H54 (cell line): Measurements from ENCODE around the gene ZBTB7C.

Experiments used
- DNase-seq: peaks from one replicate; pipeline ENCODE4 v3.0.0; 2011; ENCODE audit warnings: low spot score, mixed read lengths; ENCODE audit not compliant: insufficient read length
- FAIRE-seq: peaks from 3 replicates; lab custom pipeline; 2011; peaks lifted over from hg19 to GRCh38; lab: Jason Lieb, UNC
- POLR2A ChIP-seq: IDR thresholded peaks from 2 replicates; pipeline ENCODE4 v1.6.1; 2011; ENCODE audit warnings: low read depth, mild to moderate bottlenecking, low read length

The ZBTB7C gene

GRCh38 chr18:48060346-48060745 lies 348.8 kb downstream of the ZBTB7C start:
- no peak for TF ChIP-seq POLR2A
- DNase-seq (no peak), FAIRE-seq (no peak)

- TF ChIP-seq POLR2A: no peak
- DNase-seq: no peak
- no peak for FAIRE-seq
These were observed 349.6 kb downstream of the ZBTB7C start for GRCh38 chr18:48059455-48060010.

GRCh38 chr18:48058486-48058885 lies 350.7 kb downstream of the ZBTB7C start:
- DNase-seq (no peak), FAIRE-seq (no peak)
- TF ChIP-seq POLR2A: no peak

GRCh38 chr18:48057018-48057417 lies 352.2 kb downstream of the ZBTB7C start:
- DNase-seq (no peak), FAIRE-seq (no peak)
- TF ChIP-seq POLR2A: no peak

- no peak for FAIRE-seq
- TF ChIP-seq POLR2A: no peak
- DNase-seq: no peak
These were observed 353.8 kb downstream of the ZBTB7C start for GRCh38 chr18:48055351-48055750.

GRCh38 chr18:48053881-48054816 lies 355.0 kb downstream of the ZBTB7C start:
- TF ChIP-seq POLR2A: no peak
- no peak for DNase-seq
- no peak for FAIRE-seq

DNA sequence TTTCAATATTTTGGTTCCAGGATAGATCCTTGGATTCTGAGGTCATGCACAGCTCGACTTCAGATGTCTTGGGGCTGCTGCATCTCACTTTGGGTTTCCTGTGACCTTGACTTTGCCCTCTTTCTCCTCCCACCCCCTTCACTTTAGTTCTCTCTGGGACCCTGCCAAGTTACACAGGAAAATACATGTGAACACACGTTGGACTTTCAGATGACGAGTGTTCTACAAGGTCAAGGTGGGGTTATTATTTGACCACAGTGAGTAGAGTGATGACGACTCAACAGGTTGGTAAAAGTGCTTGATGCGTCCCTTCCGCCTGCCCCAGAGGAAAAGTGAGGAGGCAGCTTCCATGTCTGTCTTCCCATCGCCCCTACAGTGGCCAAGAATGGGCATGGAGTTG lies 356.3 kb downstream of the ZBTB7C start:
- no peak for DNase-seq
- no peak for TF ChIP-seq POLR2A
- FAIRE-seq: no peak

DNA sequence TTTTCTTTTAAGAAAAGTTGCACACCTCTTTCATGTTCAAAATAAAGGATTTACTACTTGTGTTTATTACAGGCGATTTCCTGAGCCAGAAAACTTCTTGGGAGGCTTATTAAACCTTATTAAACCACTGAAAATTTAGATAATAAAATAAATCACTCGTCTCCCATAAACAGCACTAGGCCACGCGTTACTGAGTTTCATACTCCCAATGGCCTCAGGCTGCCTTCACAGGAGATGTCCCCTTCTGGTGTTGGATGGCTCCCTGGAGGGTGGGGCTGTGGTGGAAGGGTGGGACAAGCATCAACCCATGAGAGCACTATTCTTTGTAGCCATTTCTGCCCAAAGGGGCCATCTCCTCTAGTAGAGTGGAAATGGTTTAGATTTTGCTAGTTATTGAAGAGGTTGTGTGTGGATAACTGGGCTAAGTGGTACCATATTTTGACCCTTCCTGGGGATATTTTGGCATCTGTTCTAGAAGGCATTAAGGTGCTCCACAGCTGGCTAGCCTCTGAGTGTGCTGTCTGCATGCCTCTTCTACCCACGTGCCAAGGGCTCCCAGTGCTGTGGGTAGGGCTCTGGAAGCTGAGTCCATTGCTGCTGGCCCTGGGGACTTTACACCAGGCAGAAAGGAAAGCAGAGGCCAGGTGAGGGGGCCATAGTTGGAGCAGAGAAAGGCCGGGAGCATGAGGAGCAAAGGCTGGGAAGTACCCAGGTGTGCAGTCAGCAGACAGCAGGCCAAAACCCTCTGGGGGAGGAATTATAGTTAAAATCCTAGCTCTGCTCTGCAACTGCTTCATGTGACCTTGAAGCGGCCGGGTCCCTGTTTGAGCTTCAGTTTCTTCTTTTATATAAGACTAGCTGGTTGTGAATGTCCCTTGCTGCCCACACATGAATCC lies 357.0 kb downstream of the ZBTB7C start:
- FAIRE-seq (no peak), DNase-seq (no peak)
- no peak for TF ChIP-seq POLR2A

GRCh38 chr18:48050176-48050575 lies 359.0 kb downstream of the ZBTB7C start:
- no peak for DNase-seq
- no peak for FAIRE-seq
- TF ChIP-seq POLR2A: no peak

- FAIRE-seq: no peak
- TF ChIP-seq POLR2A: no peak
These were observed 359.4 kb downstream of the ZBTB7C start for GRCh38 chr18:48049757-48050156.

DNA sequence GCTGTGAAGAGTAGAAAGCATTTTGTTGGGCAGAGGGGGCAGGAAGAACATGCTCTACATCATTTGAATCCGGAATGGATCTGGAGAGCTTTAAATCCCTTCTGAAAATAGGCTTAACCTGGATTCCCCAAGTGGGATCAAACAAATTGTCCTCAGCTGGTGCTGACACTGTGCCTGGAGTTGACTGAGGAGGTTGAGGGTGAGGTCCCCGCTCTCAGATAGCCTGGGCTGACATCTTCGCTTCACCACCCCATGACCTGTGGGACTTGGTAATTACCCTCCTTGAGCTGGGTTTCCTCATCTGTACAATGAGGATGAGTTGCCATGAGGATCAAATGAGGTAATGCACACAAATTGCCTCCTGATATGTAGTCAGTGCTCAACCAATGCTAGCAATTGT lies 360.9 kb downstream of the ZBTB7C start:
- FAIRE-seq (no peak), DNase-seq (no peak)
- no peak for TF ChIP-seq POLR2A

More at GRCh38 chr18:48049757-48050156, 359.4 kb downstream of the ZBTB7C start:
- no peak for DNase-seq

- DNase-seq (no peak), FAIRE-seq (no peak)
- no peak for TF ChIP-seq POLR2A
These were observed 362.3 kb downstream of the ZBTB7C start for GRCh38 chr18:48046843-48047242.

DNA sequence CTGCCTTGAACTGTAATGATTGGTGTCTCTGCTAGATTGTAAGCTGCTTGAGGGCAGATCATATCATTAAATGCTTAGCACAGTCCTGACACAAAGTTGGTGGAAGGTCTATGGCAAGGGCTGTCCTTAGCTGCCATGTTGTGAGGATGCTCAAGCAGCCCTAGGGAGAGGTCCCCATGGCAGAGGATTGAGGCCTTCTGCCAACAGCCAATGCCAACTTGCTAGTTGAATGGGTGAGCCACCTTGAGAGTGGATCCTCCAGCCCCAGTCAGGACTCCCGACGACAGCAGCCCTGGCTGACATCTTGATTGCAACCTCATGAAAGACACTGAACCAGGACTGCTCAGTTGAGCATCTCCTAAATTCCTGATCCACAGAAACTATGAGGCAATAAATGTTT lies 363.4 kb downstream of the ZBTB7C start:
- TF ChIP-seq POLR2A: no peak
- no peak for DNase-seq
- FAIRE-seq: no peak

GRCh38 chr18:48044944-48045343 lies 364.2 kb downstream of the ZBTB7C start:
- no peak for TF ChIP-seq POLR2A
- FAIRE-seq (no peak), DNase-seq (no peak)

DNA sequence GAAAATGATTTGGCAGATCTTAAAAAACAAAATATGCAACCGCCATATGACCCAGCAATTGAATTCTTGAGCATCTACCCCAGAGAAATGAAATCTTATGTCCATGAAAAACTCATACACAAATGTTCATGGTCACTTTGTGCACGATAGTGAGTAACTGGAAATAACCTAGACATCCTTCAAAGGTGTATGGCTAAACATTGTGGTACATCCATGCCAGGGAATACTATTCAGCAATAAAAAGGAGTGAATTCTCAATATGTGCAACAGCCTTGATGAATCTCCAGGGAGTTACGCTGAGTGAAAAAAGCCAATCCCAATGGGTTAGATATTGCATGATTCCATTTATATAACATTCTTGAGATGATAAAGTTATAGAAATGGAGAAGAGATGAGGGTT lies 366.0 kb downstream of the ZBTB7C start:
- DNase-seq (no peak), FAIRE-seq (no peak)
- TF ChIP-seq POLR2A: no peak
